Hepatocyte (in vitro differentiated cells): ENCODE results near the gene RNF144B. TPM values are rescaled to one million over a fixed set of nuclear protein-coding genes. Genes with fewer than 3 reads are reported as not detected.

Experiments
- DNase-seq: peaks from one replicate; pipeline ENCODE4 v3.0.0-alpha.2; 2016; ENCODE audit warnings: low spot score
- H2AFZ ChIP-seq: fragments of 200-600 bp; sonication (generic); 2 replicates; pipeline ENCODE4 v1.6.0; 2016; ENCODE audit warnings: antibody characterized with exemption, mild to moderate bottlenecking
- H3K27ac ChIP-seq: fragments of 200-600 bp; sonication (generic); 2 replicates; pipeline ENCODE4 v1.5.1; 2016; ENCODE audit warnings: mild to moderate bottlenecking
- H3K27me3 ChIP-seq: fragments of 200-600 bp; sonication (generic); 2 replicates; pipeline ENCODE4 v1.6.1; 2016
- H3K36me3 ChIP-seq: fragments of 200-600 bp; sonication (generic); replicated peaks from 2 replicates; pipeline ENCODE4 v1.5.1; 2016; ENCODE audit warnings: low read depth; ENCODE audit not compliant: insufficient read depth
- H3K4me1 ChIP-seq: fragments of 200-600 bp; sonication (generic); 2 replicates; pipeline ENCODE4 v1.5.1; 2016; ENCODE audit warnings: mild to moderate bottlenecking, moderate library complexity; ENCODE audit not compliant: insufficient read depth
- H3K4me2 ChIP-seq: fragments of 200-600 bp; sonication (generic); 2 replicates; pipeline ENCODE4 v1.6.0; 2016
- H3K4me3 ChIP-seq: fragments of 200-600 bp; sonication (generic); 2 replicates; pipeline ENCODE4 v1.5.1; 2016; ENCODE audit warnings: mild to moderate bottlenecking
- H3K79me2 ChIP-seq: fragments of 200-600 bp; sonication (generic); 2 replicates; pipeline ENCODE4 v1.6.0; 2017; ENCODE audit warnings: mild to moderate bottlenecking
- H3K9me2 ChIP-seq: fragments of 200-600 bp; sonication (generic); replicated peaks from 2 replicates; pipeline ENCODE4 v1.6.0; 2017; ENCODE audit warnings: mild to moderate bottlenecking; ENCODE audit not compliant: insufficient read depth
- H3K9me3 ChIP-seq: fragments of 200-600 bp; sonication (generic); 2 replicates; pipeline ENCODE4 v1.5.1; 2016; ENCODE audit warnings: low read depth, mild to moderate bottlenecking
- H4K20me1 ChIP-seq: fragments of 200-600 bp; sonication (generic); 2 replicates; pipeline ENCODE4 v1.6.0; 2016; ENCODE audit warnings: mild to moderate bottlenecking; ENCODE audit not compliant: insufficient read depth, poor library complexity, severe bottlenecking
- EZH2 ChIP-seq: fragments of 200-600 bp; sonication (generic); IDR thresholded peaks from 2 replicates; pipeline ENCODE4 v1.6.1; 2016; ENCODE audit warnings: antibody characterized with exemption, mild to moderate bottlenecking, borderline replicate concordance
- EZH2phosphoT487 ChIP-seq: fragments of 200-600 bp; sonication (generic); IDR thresholded peaks from one replicate; pipeline ENCODE4 v1.6.1; 2018; ENCODE audit warnings: antibody characterized with exemption, mild to moderate bottlenecking, low read depth, moderate library complexity; ENCODE audit not compliant: unreplicated experiment, severe bottlenecking
- WGBS: methylation state at CpG from one replicate; pipeline ENCODE4 v1.1.6; 2016; ENCODE audit warnings: low lambda C conversion rate; ENCODE audit errors: missing lambda C conversion rate; 5-methylcytosine and 5-hydroxymethylcytosine counted together
- polyA plus RNA-seq: library from polyadenylated mRNA; unstranded; fragments of >200 nt; fragmentation: Nextera tagmentation; extraction: Ambion mirVana; gene quantifications from 2 replicates; pipeline ENCODE4 v1.2.1, GENCODE V29; 2016
- total RNA-seq: library from RNA; depleted of rRNA; stranded (reverse); fragments of >200 nt; gene quantifications from 2 replicates; pipeline ENCODE4 v1.2.3, GENCODE V29; 2014
- TF ChIP-seq, protein P1 (sequence below): fragments of 200-600 bp; sonication (generic); IDR thresholded peaks from 2 replicates; pipeline ENCODE4 v1.5.1; 2016; ENCODE audit warnings: antibody characterized with exemption, mild to moderate bottlenecking; ENCODE audit not compliant: poor library complexity

The RNF144B gene
- total and polyA plus RNA-seq, 2 experiments from 2014 or later, result 0.37 to 2.2 TPM

- H3K36me3 ChIP-seq, result no peaks in the 10 kb centered on the region
- no peaks in the 10 kb centered on the region for H3K9me2 ChIP-seq
- H3K27ac ChIP-seq, result no peak overlapping the region
- H3K4me2 ChIP-seq, result no peak overlapping the region
- WGBS, result 94% methylated on average over 3 of the region's 3 CpGs
- no peaks in the 10 kb centered on the region for H4K20me1 ChIP-seq
- no peak overlapping the region for H3K4me3 ChIP-seq
- no peaks in the 10 kb centered on the region for H3K4me1 ChIP-seq
- no peaks in the 10 kb centered on the region for H3K9me3 ChIP-seq
- TF ChIP-seq EZH2 (no peak), EZH2phosphoT487 (no peak)
- TF ChIP-seq, protein P1, sequence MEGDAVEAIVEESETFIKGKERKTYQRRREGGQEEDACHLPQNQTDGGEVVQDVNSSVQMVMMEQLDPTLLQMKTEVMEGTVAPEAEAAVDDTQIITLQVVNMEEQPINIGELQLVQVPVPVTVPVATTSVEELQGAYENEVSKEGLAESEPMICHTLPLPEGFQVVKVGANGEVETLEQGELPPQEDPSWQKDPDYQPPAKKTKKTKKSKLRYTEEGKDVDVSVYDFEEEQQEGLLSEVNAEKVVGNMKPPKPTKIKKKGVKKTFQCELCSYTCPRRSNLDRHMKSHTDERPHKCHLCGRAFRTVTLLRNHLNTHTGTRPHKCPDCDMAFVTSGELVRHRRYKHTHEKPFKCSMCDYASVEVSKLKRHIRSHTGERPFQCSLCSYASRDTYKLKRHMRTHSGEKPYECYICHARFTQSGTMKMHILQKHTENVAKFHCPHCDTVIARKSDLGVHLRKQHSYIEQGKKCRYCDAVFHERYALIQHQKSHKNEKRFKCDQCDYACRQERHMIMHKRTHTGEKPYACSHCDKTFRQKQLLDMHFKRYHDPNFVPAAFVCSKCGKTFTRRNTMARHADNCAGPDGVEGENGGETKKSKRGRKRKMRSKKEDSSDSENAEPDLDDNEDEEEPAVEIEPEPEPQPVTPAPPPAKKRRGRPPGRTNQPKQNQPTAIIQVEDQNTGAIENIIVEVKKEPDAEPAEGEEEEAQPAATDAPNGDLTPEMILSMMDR, result no peak
- no peak overlapping the region for H2AFZ ChIP-seq
- H3K79me2 ChIP-seq, result no peaks in the 10 kb centered on the region
- H3K27me3 ChIP-seq, result no peaks in the 10 kb centered on the region
- DNase-seq, result no peak
Measured at GRCh38 chr6:18436341-18436740, 49.2 kb downstream of the RNF144B start.

- Histone ChIP-seq H3K4me1 (no peaks in the 10 kb centered on the region), H3K9me3 (no peaks in the 10 kb centered on the region), H3K79me2 (no peaks in the 10 kb centered on the region), H3K9me2 (no peaks in the 10 kb centered on the region), H3K4me2 (no peak overlapping the region), H2AFZ (no peak overlapping the region), H3K36me3 (no peaks in the 10 kb centered on the region), H3K4me3 (no peak overlapping the region), H3K27ac (no peak overlapping the region), H4K20me1 (no peaks in the 10 kb centered on the region), H3K27me3 (no peaks in the 10 kb centered on the region)
- TF ChIP-seq, protein P1, result no peak
- TF ChIP-seq EZH2 (no peak), EZH2phosphoT487 (no peak)
- no peak for DNase-seq
Measured at GRCh38 chr6:18439581-18439980, 52.4 kb downstream of the RNF144B start.

DNA sequence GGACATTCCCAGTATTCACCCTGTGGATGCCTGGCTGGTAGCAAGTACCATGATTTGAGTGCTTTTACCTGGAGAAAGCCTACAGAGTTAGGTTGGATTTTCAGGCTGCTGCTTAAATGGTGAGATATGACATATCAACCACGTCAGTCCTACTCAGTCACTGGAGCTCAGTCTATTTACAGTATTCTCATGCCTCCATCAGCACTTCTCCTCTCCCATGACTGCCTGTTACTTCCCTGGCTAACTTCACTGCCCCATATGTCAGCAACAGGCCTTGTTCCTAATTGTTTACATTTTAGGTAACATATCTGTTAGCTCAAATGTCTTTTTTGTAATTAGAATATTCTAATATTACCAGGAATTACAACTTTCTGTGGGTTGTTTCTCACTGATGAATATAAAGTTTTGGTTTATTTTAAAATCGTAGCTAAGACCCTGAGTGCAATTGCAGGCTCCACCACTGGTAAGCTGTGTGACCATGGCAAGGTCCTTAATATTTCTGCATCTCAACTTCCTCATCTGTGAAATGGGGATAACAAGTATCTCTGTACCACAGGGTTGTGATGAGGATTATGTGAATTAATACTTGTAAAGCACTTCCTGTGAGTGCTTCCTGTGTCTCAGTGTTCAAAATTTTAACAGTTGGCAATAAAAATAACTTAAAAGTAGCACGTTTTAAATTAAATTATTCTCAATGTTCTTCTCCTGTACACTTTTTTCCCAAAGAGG is 54.3 kb downstream of the RNF144B start:
- no peak overlapping the region for H3K27ac ChIP-seq
- H3K9me2 ChIP-seq, result no peaks in the 10 kb centered on the region
- no peaks in the 10 kb centered on the region for H3K9me3 ChIP-seq
- no peaks in the 10 kb centered on the region for H4K20me1 ChIP-seq
- TF ChIP-seq, protein P1, result no peak
- TF ChIP-seq EZH2phosphoT487 (no peak), EZH2 (no peak)
- no peak for DNase-seq
- H2AFZ ChIP-seq, result no peak overlapping the region
- H3K4me2 ChIP-seq, result no peak overlapping the region
- WGBS, result 87% methylated on average over 3 of the region's 3 CpGs
- H3K36me3 ChIP-seq, result no peaks in the 10 kb centered on the region
- H3K27me3 ChIP-seq, result no peaks in the 10 kb centered on the region
- no peak overlapping the region for H3K4me3 ChIP-seq
- H3K79me2 ChIP-seq, result no peaks in the 10 kb centered on the region
- H3K4me1 ChIP-seq, result no peaks in the 10 kb centered on the region

DNA sequence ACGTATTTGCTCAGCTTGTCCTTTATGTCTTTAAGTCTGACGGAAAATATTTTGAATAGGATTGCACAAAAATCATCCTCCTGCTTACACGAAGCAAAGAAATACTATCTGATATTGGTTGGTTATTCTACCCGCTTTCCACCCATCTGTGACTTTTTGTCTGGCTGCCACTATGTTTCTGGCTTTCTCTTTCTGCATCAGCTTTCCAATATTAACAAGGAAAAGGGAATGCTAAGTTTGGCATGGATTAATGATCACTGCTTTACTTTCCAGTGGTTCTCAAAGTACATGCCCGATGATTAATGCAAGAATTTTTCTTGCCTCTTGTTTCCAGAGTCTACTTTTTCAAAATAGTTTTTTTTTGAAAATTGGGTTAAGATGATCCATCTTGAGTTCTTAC is 57.0 kb downstream of the RNF144B start:
- WGBS, result 86% methylated on average over 5 of the region's 5 CpGs
- H3K27ac ChIP-seq, result no peak overlapping the region

More for the DNA sequence above, 57.0 kb downstream of the RNF144B start:
- no peaks in the 10 kb centered on the region for H3K79me2 ChIP-seq
- H3K36me3 ChIP-seq, result no peaks in the 10 kb centered on the region
- H3K4me3 ChIP-seq, result no peak overlapping the region
- H4K20me1 ChIP-seq, result no peaks in the 10 kb centered on the region
- no peak overlapping the region for H3K4me2 ChIP-seq
- H2AFZ ChIP-seq, result no peak overlapping the region
- H3K9me2 ChIP-seq, result no peaks in the 10 kb centered on the region
- DNase-seq, result no peak
- no peaks in the 10 kb centered on the region for H3K4me1 ChIP-seq
- H3K27me3 ChIP-seq, result no peaks in the 10 kb centered on the region
- H3K9me3 ChIP-seq, result no peaks in the 10 kb centered on the region
- TF ChIP-seq EZH2phosphoT487 (no peak), EZH2 (no peak)
- TF ChIP-seq, protein P1, result no peak
